Activated T-helper 1 cell treated with Interleukin-2 at 50 U/mL for 16 hours (primary cell): Measurements from ENCODE around the gene S100G.

Experiments
- DNase-seq: peaks from one replicate; pipeline ENCODE4 v3.0.0-alpha.2; 2020; ENCODE audit warnings: low read depth

The S100G gene

DNA sequence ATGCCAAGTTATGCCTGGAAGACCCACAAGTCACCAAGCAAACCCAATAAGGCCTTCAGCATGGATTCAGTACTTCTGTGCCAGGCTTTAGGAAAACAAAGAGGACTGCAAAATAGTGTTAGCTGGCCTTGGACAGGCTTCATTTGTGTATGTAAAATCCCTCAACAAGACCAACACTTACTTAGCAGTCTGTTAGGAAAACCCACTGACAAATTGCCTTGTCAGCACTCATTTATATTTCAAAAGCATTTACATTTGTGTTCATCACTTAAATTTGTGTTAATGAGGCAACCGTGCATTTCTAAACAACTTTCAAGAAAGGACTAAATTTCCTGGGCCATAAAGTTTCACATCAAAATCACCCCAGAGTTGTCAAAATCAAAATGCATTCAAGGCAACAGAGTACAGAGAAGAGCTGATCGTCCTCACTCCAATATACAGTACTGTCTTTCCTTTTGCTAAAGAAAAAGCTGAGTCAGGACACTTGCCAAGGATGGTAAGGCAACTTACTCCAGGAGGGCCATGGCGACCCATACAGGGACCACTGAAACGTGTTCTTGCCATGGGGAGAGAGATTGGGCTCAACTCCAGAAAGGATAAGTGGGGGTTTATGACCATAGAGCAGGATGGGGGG, 1.6 kb downstream of the S100G start:
- DNase-seq: no peak

DNA sequence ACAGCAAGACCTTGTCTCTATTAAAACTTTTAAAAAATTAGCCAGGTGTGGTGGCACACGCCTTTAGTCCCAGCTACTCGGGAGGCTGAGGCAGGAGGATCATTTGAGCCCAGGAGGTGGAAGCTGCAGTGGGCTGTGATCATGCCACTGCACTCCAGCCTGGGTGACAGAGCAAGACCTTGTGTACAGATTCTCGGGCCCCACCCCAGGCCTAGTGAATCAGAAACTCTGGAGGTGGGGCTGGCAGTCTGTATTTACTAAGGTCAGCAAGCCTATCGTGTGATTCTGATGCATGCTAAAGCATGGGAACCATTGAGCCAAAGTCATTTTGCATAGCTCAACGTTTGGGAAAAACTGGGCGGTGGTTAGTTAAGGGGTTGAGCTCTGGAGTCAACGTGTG, 3.5 kb downstream of the S100G start:
- DNase-seq: no peak

- DNase-seq: no peak
These were observed 4.1 kb downstream of the S100G start for GRCh38 chrX:16654093-16654492.

- no peak for DNase-seq
These were observed 8.3 kb downstream of the S100G start for GRCh38 chrX:16658284-16658683.

DNA sequence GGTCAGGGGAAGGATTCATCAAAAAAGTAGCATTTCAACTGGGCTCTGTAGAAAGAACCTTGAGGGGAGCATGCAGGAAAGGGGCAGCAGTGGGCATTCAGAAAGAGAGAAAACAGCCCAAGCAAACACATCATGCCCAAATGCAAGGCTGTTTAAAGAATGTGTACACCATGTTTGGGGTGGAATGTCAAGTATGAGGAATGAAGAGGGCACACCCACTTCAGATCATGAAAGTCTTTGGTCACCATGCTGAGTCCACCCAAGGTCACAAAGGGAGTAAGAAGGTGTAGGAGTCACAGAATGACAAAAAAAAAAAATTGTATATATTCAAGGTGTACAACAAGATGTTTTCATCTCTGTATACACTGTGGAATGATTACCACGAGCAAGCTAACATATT, 9.4 kb downstream of the S100G start:
- no peak for DNase-seq

- no peak for DNase-seq
These were observed 11.5 kb downstream of the S100G start for GRCh38 chrX:16661495-16661894.

- no peak for DNase-seq
These were observed 12.4 kb downstream of the S100G start for GRCh38 chrX:16662402-16662801.

GRCh38 chrX:16664074-16664473, 14.1 kb downstream of the S100G start:
- no peak for DNase-seq

DNA sequence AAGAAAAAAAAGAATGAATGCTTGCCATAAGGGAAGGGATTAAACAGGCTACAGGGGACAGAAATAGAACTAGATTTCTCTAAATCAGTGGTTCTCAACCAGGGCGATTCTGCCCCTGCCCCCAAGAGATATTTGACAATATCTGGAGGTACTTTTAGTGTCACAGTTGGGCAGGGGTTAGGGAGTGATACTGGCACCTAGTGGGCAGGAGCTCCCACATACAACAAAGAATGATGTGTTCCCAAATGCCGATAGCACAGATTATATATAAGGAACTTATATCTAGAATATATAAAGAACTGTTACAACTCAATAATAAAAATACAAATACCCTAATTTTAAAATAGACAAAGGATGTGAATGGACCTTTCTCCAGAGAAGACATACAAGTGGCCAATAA, 14.7 kb downstream of the S100G start:
- no peak for DNase-seq

DNA sequence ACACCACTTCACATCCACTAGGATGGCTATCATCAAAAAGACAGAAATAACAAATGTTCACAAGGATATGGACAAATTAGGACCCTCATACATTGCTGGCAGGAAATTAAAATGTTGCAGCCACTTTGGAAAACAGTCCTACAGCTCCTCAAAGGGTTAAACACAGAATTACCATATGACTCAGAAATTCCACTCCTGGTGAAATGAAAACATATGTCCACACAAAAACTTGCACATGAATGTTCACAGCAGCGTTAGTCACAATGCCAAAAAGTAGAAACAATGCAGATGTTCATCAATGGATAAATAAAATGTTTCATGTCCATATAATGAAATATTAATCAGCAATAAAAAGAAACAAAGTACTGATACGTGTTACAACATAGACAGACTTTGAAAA, 15.1 kb downstream of the S100G start:
- no peak for DNase-seq

DNA sequence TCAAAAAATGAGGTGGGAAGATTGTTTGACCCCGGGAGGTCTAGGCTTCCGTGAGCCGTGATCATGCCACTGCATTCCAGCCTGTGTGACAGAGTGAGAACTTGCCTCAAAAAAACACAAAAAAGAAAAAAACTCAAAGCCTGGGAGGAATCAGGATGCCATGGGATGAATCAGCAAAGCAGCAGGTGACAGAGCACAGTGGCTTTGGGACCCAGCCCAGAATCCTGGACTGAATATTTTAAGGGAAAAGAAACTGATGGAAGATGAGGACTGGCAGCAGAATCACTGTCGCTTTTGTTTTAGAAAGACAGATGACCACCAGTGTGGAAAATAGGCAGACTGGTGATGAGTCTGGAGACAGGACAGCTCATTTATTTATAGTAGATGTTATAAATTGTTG, 16.6 kb downstream of the S100G start:
- DNase-seq: no peak

GRCh38 chrX:16671005-16671404, 21.0 kb downstream of the S100G start:
- no peak for DNase-seq

GRCh38 chrX:16678689-16679088, 28.7 kb downstream of the S100G start:
- no peak for DNase-seq

DNA sequence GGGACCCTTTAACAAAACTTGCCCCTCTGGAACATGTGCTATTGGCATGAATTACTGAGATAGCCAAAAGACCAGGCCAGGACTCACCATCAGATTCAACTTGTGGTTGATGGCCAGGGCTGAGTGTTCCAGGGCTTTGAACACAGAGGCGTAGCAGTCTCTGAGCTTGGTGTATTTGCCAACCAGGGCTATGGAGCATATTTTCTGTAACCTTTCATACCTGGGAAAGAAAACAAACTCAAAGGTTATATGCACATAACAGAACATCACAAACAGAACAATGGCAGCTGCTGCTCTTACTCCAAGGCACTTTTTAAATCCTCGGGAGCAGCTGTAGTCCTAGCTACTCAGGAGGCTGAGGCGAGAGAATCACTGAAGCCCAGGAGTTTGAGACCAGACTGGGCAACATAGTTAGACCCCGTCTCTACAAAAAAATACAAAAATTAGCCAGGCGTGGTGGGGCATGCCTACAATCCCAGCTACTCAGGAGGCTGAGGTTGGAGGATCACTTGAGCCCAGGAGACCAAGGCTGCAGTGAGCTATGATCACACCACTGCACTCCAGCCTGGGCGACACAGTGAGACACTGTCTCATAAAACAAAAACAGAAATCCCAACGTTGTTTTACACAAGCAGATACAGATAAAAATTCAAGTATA, 33.2 kb downstream of the S100G start:
- no peak for DNase-seq

- no peak for DNase-seq
These were observed 37.6 kb downstream of the S100G start for GRCh38 chrX:16687514-16687913.

GRCh38 chrX:16695079-16695676, 45.2 kb downstream of the S100G start:
- peak; percentile 29 for DNase-seq

DNA sequence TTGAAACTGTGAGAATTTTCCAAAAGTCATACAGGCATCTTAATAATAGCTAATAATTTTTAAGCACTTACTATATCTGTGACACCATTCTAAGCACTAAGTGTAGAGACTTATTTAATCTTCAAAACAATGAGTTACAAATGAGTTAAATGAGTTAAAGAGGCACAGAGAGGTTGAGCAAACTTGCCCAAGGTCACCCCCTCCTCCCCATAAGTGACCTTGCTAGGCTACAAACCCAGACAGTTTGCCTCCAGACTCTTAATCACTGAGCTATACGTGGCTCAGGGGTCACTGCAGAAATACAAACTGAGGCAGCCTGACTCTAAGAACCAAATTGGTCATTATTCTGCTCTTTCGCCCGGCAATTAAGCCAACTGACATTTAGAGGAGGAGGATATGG, 47.0 kb downstream of the S100G start:
- no peak for DNase-seq

GRCh38 chrX:16699389-16699788, 49.4 kb downstream of the S100G start:
- DNase-seq: no peak

GRCh38 chrX:16700734-16701133, 50.8 kb downstream of the S100G start:
- no peak for DNase-seq

DNA sequence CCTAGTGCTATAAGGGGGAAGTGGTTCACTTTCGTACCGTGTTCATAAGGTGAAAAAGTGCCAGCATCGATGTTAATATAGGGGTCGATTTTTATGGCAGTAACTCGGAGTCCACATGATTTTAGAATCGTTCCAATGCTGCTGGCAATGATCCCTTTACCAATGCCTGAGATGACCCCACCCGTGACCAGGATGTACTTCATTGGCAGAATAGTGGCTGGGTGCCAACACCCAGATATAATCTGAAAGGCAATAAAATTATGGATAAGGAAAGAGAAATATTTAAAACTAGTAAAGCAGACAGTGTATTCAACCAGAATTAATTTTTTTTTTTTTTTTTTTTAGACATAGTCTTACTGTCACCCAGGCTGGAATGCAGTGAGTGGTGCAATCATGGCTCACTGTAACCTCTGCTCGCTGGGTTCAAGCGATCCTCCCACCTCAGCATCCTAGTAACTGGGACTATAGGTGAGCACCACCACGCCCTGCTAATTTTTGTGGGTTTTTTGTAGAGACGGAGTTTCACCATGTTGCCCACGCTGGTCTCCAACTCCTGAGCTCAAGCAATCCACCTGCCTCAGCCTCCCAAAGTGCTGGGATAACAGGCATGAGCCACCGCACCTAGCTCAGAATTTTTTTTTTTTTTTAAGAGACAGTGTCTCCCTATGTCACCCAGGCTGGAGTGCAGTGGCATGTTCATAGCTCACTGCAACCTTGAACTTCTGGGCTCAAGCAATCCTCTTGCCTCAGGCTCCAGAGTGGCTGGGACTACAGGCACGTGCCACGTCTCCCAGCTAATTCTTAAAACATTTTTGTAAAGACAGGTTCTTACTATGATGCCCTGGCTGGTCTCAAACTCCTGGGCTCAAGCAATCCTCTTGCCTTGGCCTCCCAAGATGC, 53.0 kb downstream of the S100G start:
- DNase-seq: no peak
